H1 (cell line): ENCODE results near the gene SYNPO. TPM values are rescaled to one million over a fixed set of nuclear protein-coding genes. Genes with fewer than 3 reads are reported as not detected.

Source experiments
- CTCF ChIA-PET: fragments of 300-600 bp; sonication (Branson Sonifier 250); formaldehyde crosslinking; loops from one replicate; lab custom pipeline; 2021; ENCODE audit not compliant: partially characterized antibody; lab: Charles Lee
- POLR2A ChIA-PET: fragments of 300-600 bp; sonication (Branson Sonifier 250); formaldehyde crosslinking; loops from one replicate; lab custom pipeline; 2021; ENCODE audit warnings: inconsistent platforms; ENCODE audit not compliant: partially characterized antibody; lab: Charles Lee
- DNase-seq, 2 experiments: peaks; one replicate each; pipeline versions ENCODE4 v3.0.0 to v3.0.0-alpha.2; 2010 to 2022; ENCODE audit warnings: low spot score in 2 of 2, low read depth in 1 of 2, mixed read lengths in 1 of 2
- FAIRE-seq: peaks from 2 replicates; lab custom pipeline; 2011; peaks lifted over from hg19 to GRCh38; lab: Jason Lieb, UNC
- H2AFZ ChIP-seq: 2 replicates; pipeline ENCODE4 v1.8.1; 2012; ENCODE audit warnings: low read length, inconsistent platforms
- H2AK5ac ChIP-seq: 2 replicates; pipeline ENCODE4 v1.6.1; 2013; ENCODE audit warnings: low read depth, low read length
- H2BK120ac ChIP-seq: replicated peaks from 2 replicates; pipeline ENCODE3; 2013; ENCODE audit warnings: low read depth, low read length, inconsistent platforms
- H2BK12ac ChIP-seq: 2 replicates; pipeline ENCODE4 v1.6.1; 2013; ENCODE audit warnings: low read depth, low read length
- H2BK15ac ChIP-seq: 2 replicates; pipeline ENCODE4 v1.6.1; 2013; ENCODE audit warnings: low read length
- H2BK20ac ChIP-seq: 2 replicates; pipeline ENCODE4 v1.6.1; 2013; ENCODE audit warnings: low read length
- H2BK5ac ChIP-seq: 2 replicates; pipeline ENCODE4 v1.6.1; 2013; ENCODE audit warnings: low read depth, low read length
- H3K14ac ChIP-seq: 2 replicates; pipeline ENCODE4 v1.6.1; 2013; ENCODE audit warnings: inconsistent platforms; ENCODE audit not compliant: insufficient read length
- H3K18ac ChIP-seq: 2 replicates; pipeline ENCODE4 v1.6.1; 2013; ENCODE audit warnings: low read length; ENCODE audit errors: extremely low read depth
- H3K23ac ChIP-seq: 2 replicates; pipeline ENCODE4 v1.6.1; 2013; ENCODE audit warnings: inconsistent platforms; ENCODE audit not compliant: insufficient read length
- H3K23me2 ChIP-seq: 2 replicates; pipeline ENCODE4 v1.6.1; 2013; ENCODE audit warnings: low read depth, low read length
- H3K27ac ChIP-seq: 2 replicates; pipeline ENCODE4 v1.6.1; 2011; ENCODE audit warnings: low read depth, low read length, inconsistent platforms
- H3K27me3 ChIP-seq, 4 experiments: replicated peaks in 1 of 4; 1 replicate in 1 of 4; 2 replicates in 3 of 4; pipeline versions ENCODE4 v1.6.1 to v1.8.1; 2011 to 2013; ENCODE audit warnings: low read length in 3 of 4, mild to moderate bottlenecking in 3 of 4, inconsistent platforms in 2 of 4, mixed read lengths in 2 of 4, moderate library complexity in 1 of 4; ENCODE audit not compliant: control insufficient read depth in 3 of 4, insufficient read depth in 3 of 4; ENCODE audit errors: extremely low read depth in 1 of 4
- H3K36me3 ChIP-seq, 4 experiments: 2 replicates each; pipeline versions ENCODE4 v1.6.1 to v1.8.1; 2011 to 2013; ENCODE audit warnings: mild to moderate bottlenecking in 4 of 4, low read length in 3 of 4, moderate library complexity in 2 of 4, control low read depth in 1 of 4, inconsistent platforms in 1 of 4; ENCODE audit not compliant: insufficient read depth in 4 of 4, control insufficient read depth in 2 of 4
- H3K4ac ChIP-seq: replicated peaks from 2 replicates; pipeline ENCODE3; 2013; ENCODE audit warnings: low read length, low read depth, mixed read lengths, inconsistent platforms; ENCODE audit not compliant: insufficient read length
- H3K4me1 ChIP-seq, 4 experiments: replicated peaks in 1 of 4; 1 replicate in 1 of 4; 2 replicates in 3 of 4; pipeline versions ENCODE4 v1.6.1 to v1.8.1; 2011 to 2013; ENCODE audit warnings: low read length in 3 of 4, inconsistent platforms in 2 of 4, mixed read lengths in 1 of 4; ENCODE audit not compliant: insufficient read depth in 4 of 4, control insufficient read depth in 3 of 4
- H3K4me2 ChIP-seq, 2 experiments: 2 replicates each; pipeline versions ENCODE4 v1.6.1 to v1.8.1; 2011 to 2013; ENCODE audit warnings: low read depth in 2 of 2, low read length in 2 of 2, control low read depth in 1 of 2, inconsistent platforms in 1 of 2, mild to moderate bottlenecking in 1 of 2; ENCODE audit not compliant: insufficient read depth in 1 of 2
- H3K4me3 ChIP-seq, 4 experiments: fragments of 200-600, 300-600 bp in 1 of 4; sonication (generic), shearing (Covaris generic), sonication (Bioruptor Twin) in 1 of 4; 2 replicates each; pipeline versions ENCODE4 v1.5.1 to v1.8.1; 2011 to 2016; ENCODE audit warnings: low read length in 4 of 4, low read depth in 3 of 4, control low read depth in 2 of 4, inconsistent platforms in 2 of 4, mild to moderate bottlenecking in 2 of 4, mixed read lengths in 1 of 4, moderate library complexity in 1 of 4; ENCODE audit not compliant: insufficient read depth in 2 of 4; ENCODE audit errors: extremely low read depth in 1 of 4
- H3K56ac ChIP-seq: replicated peaks from 2 replicates; pipeline ENCODE3; 2013; ENCODE audit warnings: low read depth, mild to moderate bottlenecking, mixed read lengths, low read length, inconsistent platforms; ENCODE audit not compliant: insufficient read length
- H3K79me1 ChIP-seq: 2 replicates; pipeline ENCODE4 v1.6.1; 2013; ENCODE audit warnings: low read depth, low read length, control low read depth
- H3K79me2 ChIP-seq, 2 experiments: 2 replicates each; pipeline versions ENCODE4 v1.6.1 to v1.8.1; 2012 to 2013; ENCODE audit warnings: low read length in 2 of 2, mild to moderate bottlenecking in 2 of 2, inconsistent platforms in 1 of 2; ENCODE audit not compliant: insufficient read depth in 2 of 2, control insufficient read depth in 1 of 2
- H3K9ac ChIP-seq, 4 experiments: replicated peaks in 1 of 4; 1 replicate in 1 of 4; 2 replicates in 3 of 4; pipeline versions ENCODE4 v1.6.1 to v1.8.1; 2011 to 2013; ENCODE audit warnings: low read depth in 3 of 4, low read length in 3 of 4, control low read depth in 2 of 4, mild to moderate bottlenecking in 2 of 4, moderate library complexity in 2 of 4, inconsistent platforms in 1 of 4; ENCODE audit errors: extremely low read depth in 1 of 4
- H3K9me3 ChIP-seq, 2 experiments: 2 replicates each; pipeline versions ENCODE4 v1.6.1 to v1.8.1; 2012 to 2013; ENCODE audit warnings: mild to moderate bottlenecking in 2 of 2, moderate library complexity in 2 of 2, control low read depth in 1 of 2, inconsistent platforms in 1 of 2, low read depth in 1 of 2, low read length in 1 of 2, mixed read lengths in 1 of 2; ENCODE audit not compliant: insufficient read depth in 2 of 2
- H4K20me1 ChIP-seq, 2 experiments: replicated peaks in 1 of 2; 2 replicates each; pipeline versions ENCODE3 to v1.8.1; 2011 to 2013; ENCODE audit warnings: inconsistent platforms in 2 of 2, low read length in 2 of 2, mild to moderate bottlenecking in 1 of 2; ENCODE audit not compliant: insufficient read depth in 2 of 2, control insufficient read depth in 1 of 2
- H4K5ac ChIP-seq: 2 replicates; pipeline ENCODE4 v1.6.1; 2013; ENCODE audit warnings: low read length, low read depth, mixed read lengths, inconsistent platforms; ENCODE audit not compliant: insufficient read length
- H4K8ac ChIP-seq: 2 replicates; pipeline ENCODE4 v1.8.0; 2013; ENCODE audit warnings: mild to moderate bottlenecking, moderate library complexity, low read length, inconsistent platforms; ENCODE audit not compliant: insufficient read depth; ENCODE audit errors: extremely low read depth
- H4K91ac ChIP-seq: replicated peaks from 2 replicates; pipeline ENCODE3; 2013; ENCODE audit warnings: low read length, mixed read lengths, inconsistent platforms; ENCODE audit not compliant: insufficient read length
- ATF2 ChIP-seq: IDR thresholded peaks from 2 replicates; pipeline ENCODE4 v1.6.1; 2012; ENCODE audit warnings: low read length, inconsistent platforms
- BCL11A ChIP-seq, 2 experiments: IDR thresholded peaks; one replicate each; pipeline ENCODE4 v1.6.1; 2011; ENCODE audit warnings: low read depth in 2 of 2, low read length in 2 of 2, mild to moderate bottlenecking in 2 of 2
- EGR1 ChIP-seq: IDR thresholded peaks from 2 replicates; pipeline ENCODE4 v1.6.1; 2011; ENCODE audit warnings: low read depth, low read length, borderline replicate concordance
- GTF2F1 ChIP-seq: IDR thresholded peaks from 2 replicates; pipeline ENCODE4 v1.6.1; 2012; ENCODE audit warnings: low read depth, low read length, improper control_type of control experiment, borderline replicate concordance
- POU5F1 ChIP-seq: IDR thresholded peaks from 2 replicates; pipeline ENCODE4 v1.6.1; 2011; ENCODE audit warnings: low read depth, mild to moderate bottlenecking, low read length, moderate library complexity
- SUZ12 ChIP-seq: fragments of 200-600 bp; sonication (generic); IDR thresholded peaks from 2 replicates; pipeline ENCODE4 v1.6.1; 2012; ENCODE audit warnings: mild to moderate bottlenecking, inconsistent platforms, low read length, moderate library complexity, mixed read lengths
- ZNF274 ChIP-seq: IDR thresholded peaks from 2 replicates; pipeline ENCODE4 v1.7.0; 2012; ENCODE audit warnings: low read length, borderline replicate concordance; ENCODE audit errors: extremely low read depth
- WGBS, 2 experiments: shearing (Covaris generic) in 1 of 2; methylation state at CpG; one replicate each; pipeline versions ENCODE4 v1.1.6 to v1.1.7; 2013 to 2015; ENCODE audit warnings: low lambda C conversion rate in 2 of 2, mixed read lengths in 2 of 2, inconsistent platforms in 1 of 2, low coverage in 1 of 2, missing lambda C conversion rate in 1 of 2; ENCODE audit not compliant: insufficient replicate concordance in 2 of 2, insufficient coverage in 1 of 2, insufficient read length in 1 of 2; ENCODE audit errors: extremely low coverage in 1 of 2, missing lambda C conversion rate in 1 of 2; 5-methylcytosine and 5-hydroxymethylcytosine counted together
- polyA plus RNA-seq, 7 experiments: library from polyadenylated mRNA; depleted of rRNA in 3 of 7; stranded (reverse) in 5 of 7; unstranded in 2 of 7; fragments of >200 nt in 5 of 7; fragments of 200-250 nt in 2 of 7; gene quantifications; 1 replicate in 5 of 7; 2 replicates in 1 of 7; 4 replicates in 1 of 7; pipeline versions ENCODE4 v1.2.1 to v1.2.3, GENCODE V29; 2011 to 2013; ENCODE audit warnings: missing spikeins in 2 of 7, mixed read lengths in 2 of 7
- total RNA-seq: library from RNA; stranded (reverse); fragmentation: NEBNext Ultra II Directional; extraction: Animal tissue kit (Norgen Biotek cat#: 25700); gene quantifications from 2 replicates; pipeline ENCODE4 v1.2.1, GENCODE V29; 2021

The SYNPO gene
- total and polyA plus RNA-seq, 2 of the 8 experiments (the other 6 are each of a cell fraction or from before 2014, with no cell fraction given): 2.3 TPM

- Histone ChIP-seq H3K4ac (no peak overlapping the region), H2BK20ac (no peak overlapping the region), H3K4me1 (peaks cover 2 to 14% (median 9%) of the 10 kb centered on the region in 4 experiments), H2AK5ac (no peak overlapping the region), H3K9ac (no peak overlapping the region), H3K23me2 (peaks cover 9% of the 10 kb centered on the region), H3K14ac (no peak overlapping the region), H2BK15ac (no peak overlapping the region), H3K56ac (no peak overlapping the region), H2AFZ (no peak overlapping the region), H3K36me3 (no peaks in the 10 kb centered on the region), H3K4me3 (no peak overlapping the region), H3K79me1 (no peaks in the 10 kb centered on the region), H2BK12ac (no peak overlapping the region), H4K5ac (no peak overlapping the region), H4K8ac (no peak overlapping the region), H3K23ac (no peak overlapping the region), H3K27ac (no peak overlapping the region), H3K79me2 (no peaks in the 10 kb centered on the region), H4K91ac (no peak overlapping the region), H3K27me3 (peaks cover 0 to 16% (median 13%) of the 10 kb centered on the region in 4 experiments; a peak in 5 of 7 replicates), H3K4me2 (no peak overlapping the region), H3K18ac (no peak overlapping the region), H2BK5ac (no peak overlapping the region), H4K20me1 (no peaks in the 10 kb centered on the region), H3K9me3 (no peaks in the 10 kb centered on the region), H2BK120ac (no peak overlapping the region)
- FAIRE-seq (no peak), DNase-seq (no peak)
- whole genome bisulfite sequencing, 2 experiments: 84% methylated on average over 12 of the region's 12 CpGs; no CpG with 5 or more reads in 1 of the 2 experiments
- CTCF ChIA-PET: interaction anchor here (0.8 to 10.4 kb wide), 11 partner anchors 9 to 135 kb away, joined by 3 to 72 read pairs (median 4); partner anchors contain the start of gene MYOZ3
- POLR2A ChIA-PET: interaction anchor here (1.2 kb wide), 1 partner anchor 67 kb away, joined by 3 read pairs; no protein-coding TSS in a partner anchor
- TF ChIP-seq SUZ12 (no peak), EGR1 (no peak), BCL11A (IDR thresholded peaks at IDR 0.05; ENCODE audit: low read depth in 2 of 2, low read length in 2 of 2) (no peak), ZNF274 (no peak), POU5F1 (no peak), ATF2 (no peak), GTF2F1 (no peak)
Observed at GRCh38 chr5:150628936-150629485, 11.4 kb upstream of the SYNPO start.
